Calu3 (cell line): Measurements from ENCODE around the gene LZTS2. TPM values are rescaled to one million over a fixed set of nuclear protein-coding genes. Genes with fewer than 3 reads are reported as not detected.
A peak's percentile ranks its signal among the peaks of the same experiment; 100 is the strongest.
"Not testable (repeated sequence)": the region's sequence is repeated elsewhere in the genome, so short reads cannot be mapped to it uniquely, and the experiment has no call there.

Experiments
- BruUV-seq: library from RNA; stranded (reverse); fragments of 400-500 nt; replicated peaks from 2 replicates; lab custom pipeline; 2021; lab: Mats Ljungman, UMichigan
- CTCF ChIA-PET: fragments of 300-600 bp; sonication (Branson Sonifier 250); formaldehyde crosslinking; loops from one replicate; lab custom pipeline; 2022; ENCODE audit warnings: antibody characterized with exemption; lab: Charles Lee
- DNase-seq: peaks from one replicate; pipeline ENCODE4 v3.0.0; 2022
- H3K27ac Mint-ChIP-seq: one replicate; pipeline ENCODE4 v1.8.0; 2022; ENCODE audit warnings: mixed read lengths; ENCODE audit not compliant: unreplicated experiment
- H3K27me3 Mint-ChIP-seq: one replicate; pipeline ENCODE4 v1.8.0; 2022; ENCODE audit warnings: mixed read lengths; ENCODE audit not compliant: unreplicated experiment
- H3K36me3 Mint-ChIP-seq: one replicate; pipeline ENCODE4 v1.8.0; 2022; ENCODE audit warnings: mild to moderate bottlenecking, moderate library complexity, mixed read lengths; ENCODE audit not compliant: insufficient read depth, unreplicated experiment
- H3K4me1 Mint-ChIP-seq: one replicate; pipeline ENCODE4 v1.8.0; 2022; ENCODE audit warnings: mild to moderate bottlenecking, low read depth, mixed read lengths; ENCODE audit not compliant: unreplicated experiment
- H3K4me3 Mint-ChIP-seq: one replicate; pipeline ENCODE4 v1.8.0; 2022; ENCODE audit warnings: mild to moderate bottlenecking, low read depth, moderate library complexity, mixed read lengths; ENCODE audit not compliant: unreplicated experiment
- H3K9me3 Mint-ChIP-seq: one replicate; pipeline ENCODE4 v1.8.0; 2022; ENCODE audit warnings: low read depth, mixed read lengths; ENCODE audit not compliant: unreplicated experiment
- CTCF ChIP-seq: fragments of 200-600 bp; IDR thresholded peaks from one replicate; pipeline ENCODE4 v1.8.0; 2022; ENCODE audit warnings: antibody characterized with exemption; ENCODE audit not compliant: unreplicated experiment
- intact Hi-C: fragments of 100-400 bp; cut with micrococcal nuclease; formaldehyde crosslinking; loops from one replicate; pipeline ENCODE4 v1.10.0; 2022; ENCODE audit not compliant: unreplicated experiment
- total RNA-seq: library from RNA; stranded (reverse); gene quantifications from 2 replicates; pipeline ENCODE4 v1.2.3, GENCODE V29; 2022

LZTS2 gene
- total RNA-seq, 1 experiment from 2014 or later, result 23.7 TPM

- Mint-ChIP-seq H3K4me3 (peak overlapping the region; percentile 78), H3K27ac (peak overlapping the region; percentile 73), H3K27me3 (no peaks in the 10 kb centered on the region), H3K9me3 (no peaks in the 10 kb centered on the region), H3K4me1 (peaks cover 8% of the 10 kb centered on the region), H3K36me3 (peaks cover 36% of the 10 kb centered on the region)
- no TSS peak for BruUV-seq
- intact Hi-C loops, result no loop called here
- peak; percentile 49 for DNase-seq
- TF ChIP-seq CTCF, result no peak
- CTCF ChIA-PET, result interaction anchor here (1.4 to 1.7 kb wide), 2 partner anchors 9 to 13 kb away, joined by 6 to 8 read pairs; no protein-coding TSS in a partner anchor
Measured at GRCh38 chr10:101031796-101032636, 32.4 kb downstream of the LZTS2 start.

GRCh38 chr10:101032637-101033224 is 33.1 kb downstream of the LZTS2 start:
- intact Hi-C loops, result no loop called here
- H3K4me1 Mint-ChIP-seq, result peaks cover 10% of the 10 kb centered on the region
- peak; percentile 55 for DNase-seq
- H3K36me3 Mint-ChIP-seq, result peaks cover 36% of the 10 kb centered on the region
- H3K27ac Mint-ChIP-seq, result peak overlapping the region; percentile 73
- peak overlapping the region; percentile 78 for H3K4me3 Mint-ChIP-seq
- no TSS peak for BruUV-seq
- CTCF ChIA-PET, result interaction anchor here (1.4 kb wide), 1 partner anchor 9 kb away, joined by 6 read pairs; no protein-coding TSS in a partner anchor
- H3K27me3 Mint-ChIP-seq, result no peaks in the 10 kb centered on the region
- no peak for TF ChIP-seq CTCF
- H3K9me3 Mint-ChIP-seq, result no peaks in the 10 kb centered on the region

- H3K36me3 Mint-ChIP-seq, result peaks cover 36% of the 10 kb centered on the region
- H3K27me3 Mint-ChIP-seq, result no peaks in the 10 kb centered on the region
- no peak for TF ChIP-seq CTCF
- H3K4me1 Mint-ChIP-seq, result peaks cover 15% of the 10 kb centered on the region
- no peaks in the 10 kb centered on the region for H3K9me3 Mint-ChIP-seq
- no TSS peak for BruUV-seq
- CTCF ChIA-PET, result no interaction called here
- H3K4me3 Mint-ChIP-seq, result peak overlapping the region; percentile 78
- no peak overlapping the region for H3K27ac Mint-ChIP-seq
- DNase-seq, result no peak
- intact Hi-C loops, result no loop called here
Measured at GRCh38 chr10:101033276-101033675, 33.7 kb downstream of the LZTS2 start.

GRCh38 chr10:101034404-101034803 is 34.8 kb downstream of the LZTS2 start:
- intact Hi-C loops, H3K27me3 Mint-ChIP-seq, H3K27ac Mint-ChIP-seq, CTCF ChIA-PET, H3K4me3 Mint-ChIP-seq, H3K9me3 Mint-ChIP-seq, BruUV-seq, DNase-seq: not testable (repeated sequence)
- peaks cover 16% of the 10 kb centered on the region for H3K4me1 Mint-ChIP-seq
- peaks cover 36% of the 10 kb centered on the region for H3K36me3 Mint-ChIP-seq
